Astrocyte (in vitro differentiated cells and primary cell): Measurements from ENCODE around the gene STK40. TPM values are rescaled to one million over a fixed set of nuclear protein-coding genes. Genes with fewer than 3 reads are reported as not detected.

Experiments used
- DNase-seq: peaks from one replicate; pipeline ENCODE4 v3.0.0-alpha.2; 2010; ENCODE audit warnings: low read depth
- FAIRE-seq: peaks from 2 replicates; lab custom pipeline; 2011; peaks lifted over from hg19 to GRCh38; lab: Jason Lieb, UNC
- H2AFZ ChIP-seq: 2 replicates; pipeline ENCODE4 v1.6.0; 2012; ENCODE audit warnings: low read depth, low read length, inconsistent platforms
- H3K27ac ChIP-seq: 2 replicates; pipeline ENCODE4 v1.5.1; 2011; ENCODE audit warnings: low read depth, low read length, inconsistent platforms
- H3K27me3 ChIP-seq: 2 replicates; pipeline ENCODE4 v1.6.0; 2011; ENCODE audit warnings: low read length, inconsistent platforms; ENCODE audit not compliant: insufficient read depth
- H3K36me3 ChIP-seq: 2 replicates; pipeline ENCODE4 v1.5.1; 2011; ENCODE audit warnings: low read length, inconsistent platforms; ENCODE audit not compliant: insufficient read depth
- H3K4me1 ChIP-seq: 2 replicates; pipeline ENCODE4 v1.5.1; 2011; ENCODE audit warnings: low read length, inconsistent platforms; ENCODE audit not compliant: insufficient read depth
- H3K4me2 ChIP-seq: 2 replicates; pipeline ENCODE4 v1.6.0; 2012; ENCODE audit warnings: low read length, inconsistent platforms
- H3K4me3 ChIP-seq: 2 replicates; pipeline ENCODE4 v1.5.1; 2011; ENCODE audit warnings: low read depth, mild to moderate bottlenecking, low read length, inconsistent platforms; ENCODE audit not compliant: insufficient read depth
- H3K79me2 ChIP-seq: 2 replicates; pipeline ENCODE4 v1.6.0; 2012; ENCODE audit warnings: mild to moderate bottlenecking, low read length, inconsistent platforms; ENCODE audit not compliant: insufficient read depth
- H3K9ac ChIP-seq: 2 replicates; pipeline ENCODE4 v1.6.0; 2012; ENCODE audit warnings: mild to moderate bottlenecking, low read length, inconsistent platforms
- H3K9me3 ChIP-seq: 2 replicates; pipeline ENCODE4 v1.5.1; 2012; ENCODE audit warnings: low read depth, mild to moderate bottlenecking, low read length, inconsistent platforms; ENCODE audit not compliant: insufficient read depth
- H4K20me1 ChIP-seq: 2 replicates; pipeline ENCODE4 v1.6.0; 2012; ENCODE audit warnings: low read length, inconsistent platforms; ENCODE audit not compliant: insufficient read depth
- H3K27ac Mint-ChIP-seq: one replicate; pipeline ENCODE4 v1.8.0; 2021; ENCODE audit warnings: mild to moderate bottlenecking, mixed read lengths; ENCODE audit not compliant: unreplicated experiment
- H3K27me3 Mint-ChIP-seq: one replicate; pipeline ENCODE4 v1.8.0; 2021; ENCODE audit warnings: low read depth, mixed read lengths; ENCODE audit not compliant: unreplicated experiment
- H3K36me3 Mint-ChIP-seq: one replicate; pipeline ENCODE4 v1.8.0; 2021; ENCODE audit warnings: low read depth, mixed read lengths; ENCODE audit not compliant: unreplicated experiment
- H3K4me1 Mint-ChIP-seq: one replicate; pipeline ENCODE4 v1.8.0; 2021; ENCODE audit warnings: low read depth, mixed read lengths; ENCODE audit not compliant: unreplicated experiment
- H3K4me3 Mint-ChIP-seq: one replicate; pipeline ENCODE4 v1.8.0; 2021; ENCODE audit warnings: mild to moderate bottlenecking, moderate library complexity, mixed read lengths; ENCODE audit not compliant: unreplicated experiment
- H3K9me3 Mint-ChIP-seq: one replicate; pipeline ENCODE4 v1.8.0; 2021; ENCODE audit warnings: mild to moderate bottlenecking, mixed read lengths; ENCODE audit not compliant: unreplicated experiment
- CTCF ChIP-seq: IDR thresholded peaks from 2 replicates; pipeline ENCODE4 v1.5.1; 2011; ENCODE audit warnings: low read depth, mild to moderate bottlenecking, inconsistent platforms, low read length, moderate library complexity; ENCODE audit not compliant: insufficient read depth
- EZH2 ChIP-seq: IDR thresholded peaks from 2 replicates; pipeline ENCODE4 v1.6.1; 2012; ENCODE audit warnings: mild to moderate bottlenecking, low read length, inconsistent platforms; ENCODE audit not compliant: insufficient read depth
- total RNA-seq: library from RNA; stranded (reverse); gene quantifications from 2 replicates; pipeline ENCODE4 v1.2.1, GENCODE V29; 2021

The STK40 gene
- total RNA-seq, 1 donor from 2014 or later = 71.1 TPM

DNA sequence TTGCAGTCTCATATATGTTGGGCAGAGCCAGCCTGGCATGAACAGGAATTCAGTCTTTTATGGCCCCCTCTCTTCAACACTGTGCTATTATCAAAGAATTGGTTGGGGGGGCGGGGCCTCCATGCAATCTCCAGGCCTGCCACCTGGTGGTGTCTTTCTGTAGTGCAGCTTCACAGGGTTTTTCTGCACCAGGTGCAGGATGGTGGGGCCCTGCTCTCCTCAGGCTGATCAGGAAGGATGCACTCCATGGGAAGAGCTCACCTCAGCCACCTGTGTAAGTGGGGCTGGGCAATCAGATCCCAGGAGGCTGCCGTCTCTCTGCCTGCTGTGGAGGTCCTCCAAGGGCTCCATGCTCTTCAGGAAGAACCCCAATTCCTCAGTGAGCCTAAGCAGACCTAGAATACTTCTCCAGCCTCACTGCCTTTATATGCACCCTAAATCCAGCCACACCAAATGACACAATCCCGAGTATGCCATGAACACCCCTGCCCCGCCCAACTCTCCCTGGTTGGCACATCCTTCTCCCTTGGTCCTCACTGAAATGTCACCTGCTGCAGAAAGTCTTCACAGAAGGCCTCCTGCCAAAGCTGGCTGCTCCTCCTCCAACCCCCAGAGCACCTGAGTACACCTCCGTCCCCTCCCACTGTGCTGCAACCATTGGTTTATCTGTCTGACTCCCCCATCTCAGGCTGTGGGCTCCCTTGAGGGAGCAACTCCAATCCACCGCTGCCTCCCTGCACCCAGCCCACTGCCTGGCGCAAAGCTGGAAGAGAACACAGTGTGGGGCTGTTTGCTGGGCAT is 16.5 kb downstream of the STK40 start:
- no peak overlapping the region for H2AFZ ChIP-seq
- H3K27me3 ChIP-seq = no peaks in the 10 kb centered on the region
- peaks cover 3% of the 10 kb centered on the region for H3K36me3 ChIP-seq
- no peak overlapping the region for H3K4me2 ChIP-seq
- H3K9me3 ChIP-seq = no peaks in the 10 kb centered on the region
- no peak overlapping the region for H3K27ac Mint-ChIP-seq
- H3K4me3 ChIP-seq = no peak overlapping the region
- H3K36me3 Mint-ChIP-seq = peaks cover 4% of the 10 kb centered on the region
- no peak overlapping the region for H3K9ac ChIP-seq
- TF ChIP-seq CTCF (peak; percentile 81), EZH2 (no peak)
- no peaks in the 10 kb centered on the region for H3K27me3 Mint-ChIP-seq
- H3K27ac ChIP-seq = peak overlapping the region; percentile 21
- FAIRE-seq (peak; percentile 39), DNase-seq (no peak)
- H3K4me3 Mint-ChIP-seq = peak overlapping the region; percentile 48
- no peaks in the 10 kb centered on the region for H3K9me3 Mint-ChIP-seq
- peaks cover 64% of the 10 kb centered on the region for H3K4me1 Mint-ChIP-seq
- peaks cover 46% of the 10 kb centered on the region for H4K20me1 ChIP-seq
- H3K4me1 ChIP-seq = peaks cover 48% of the 10 kb centered on the region
- H3K79me2 ChIP-seq = peaks cover 77% of the 10 kb centered on the region

DNA sequence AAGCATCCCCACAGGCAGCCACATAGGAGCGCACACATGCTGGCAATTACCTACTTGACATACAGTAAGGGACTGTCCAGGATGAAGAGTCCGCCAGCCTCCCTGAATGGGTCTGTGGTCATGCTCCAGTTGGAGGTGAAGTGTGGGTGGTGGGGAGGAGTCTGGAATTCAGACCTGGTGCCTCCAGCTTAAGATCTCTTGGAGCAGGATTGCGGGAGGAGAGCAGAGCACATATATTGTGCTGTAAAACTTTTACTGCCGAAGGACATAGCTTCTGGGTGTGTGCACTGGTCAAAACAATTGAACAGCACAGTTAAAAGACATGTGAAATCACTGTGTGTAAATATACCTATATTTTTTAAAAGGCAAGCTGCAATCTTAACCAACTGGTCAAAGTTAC is 17.9 kb downstream of the STK40 start:
- Mint-ChIP-seq H3K27me3 (no peaks in the 10 kb centered on the region), H3K27ac (peak overlapping the region; percentile 87), H3K36me3 (peaks cover 7% of the 10 kb centered on the region), H3K9me3 (no peaks in the 10 kb centered on the region), H3K4me1 (peaks cover 49% of the 10 kb centered on the region), H3K4me3 (peak overlapping the region; percentile 73)
- no peak for FAIRE-seq
- H2AFZ ChIP-seq = no peak overlapping the region
- peaks cover 3% of the 10 kb centered on the region for H3K36me3 ChIP-seq
- no peak for DNase-seq
- peak overlapping the region; percentile 6 for H3K4me2 ChIP-seq
- no peak overlapping the region for H3K9ac ChIP-seq
- peaks cover 33% of the 10 kb centered on the region for H3K4me1 ChIP-seq
- peaks cover 43% of the 10 kb centered on the region for H4K20me1 ChIP-seq
- H3K27me3 ChIP-seq = no peaks in the 10 kb centered on the region
- H3K9me3 ChIP-seq = no peaks in the 10 kb centered on the region
- no peak overlapping the region for H3K4me3 ChIP-seq
- TF ChIP-seq CTCF = no peak
- TF ChIP-seq EZH2 = no peak
- no peak overlapping the region for H3K27ac ChIP-seq
- peaks cover 84% of the 10 kb centered on the region for H3K79me2 ChIP-seq

GRCh38 chr1:36367066-36367465 is 18.7 kb downstream of the STK40 start:
- Histone ChIP-seq H3K79me2 (peaks cover 87% of the 10 kb centered on the region), H3K9me3 (no peaks in the 10 kb centered on the region), H3K27ac (no peak overlapping the region), H4K20me1 (peaks cover 50% of the 10 kb centered on the region), H3K27me3 (no peaks in the 10 kb centered on the region), H3K4me2 (no peak overlapping the region), H3K9ac (no peak overlapping the region), H2AFZ (no peak overlapping the region), H3K36me3 (peaks cover 9% of the 10 kb centered on the region), H3K4me3 (no peak overlapping the region), H3K4me1 (peaks cover 26% of the 10 kb centered on the region)
- no peaks in the 10 kb centered on the region for H3K9me3 Mint-ChIP-seq
- H3K27me3 Mint-ChIP-seq = no peaks in the 10 kb centered on the region
- FAIRE-seq (no peak), DNase-seq (no peak)
- peaks cover 8% of the 10 kb centered on the region for H3K36me3 Mint-ChIP-seq
- no peak overlapping the region for H3K27ac Mint-ChIP-seq
- H3K4me1 Mint-ChIP-seq = peaks cover 43% of the 10 kb centered on the region
- no peak for TF ChIP-seq EZH2
- no peak for TF ChIP-seq CTCF
- no peak overlapping the region for H3K4me3 Mint-ChIP-seq
